Left lung (tissue), 10 donors: ENCODE measurements around the gene MACC1. TPM values are rescaled to one million over a fixed set of nuclear protein-coding genes. Genes with fewer than 3 reads are reported as not detected.

Source experiments
- ATAC-seq: fragments of 200-7000 bp; cut with Tn5 transposase; one replicate; pipeline ENCODE4 v1.9.1; 2020; ENCODE audit warnings: moderate library complexity
- DNase-seq, 4 donors: peaks; one replicate each; pipeline ENCODE4 v3.0.0-alpha.2; 2013 to 2020
- H3K27ac ChIP-seq, 2 donors: fragments of 200-600 bp; sonication (generic) in 1 of 2; one replicate each; pipeline versions ENCODE4 v1.5.0 to v1.8.0; 2020 to 2021
- H3K27me3 ChIP-seq, 2 donors: fragments of 200-600 bp; sonication (generic) in 1 of 2; one replicate each; pipeline versions ENCODE4 v1.5.0 to v1.8.0; 2020 to 2021
- H3K36me3 ChIP-seq, 2 donors: fragments of 200-600 bp; sonication (generic) in 1 of 2; one replicate each; pipeline versions ENCODE4 v1.5.0 to v1.8.0; 2020 to 2021
- H3K4me1 ChIP-seq, 2 donors: fragments of 200-600 bp; one replicate each; pipeline ENCODE4 v1.8.0; 2021
- H3K4me3 ChIP-seq, 2 donors: fragments of 200-600 bp; sonication (generic) in 1 of 2; one replicate each; pipeline versions ENCODE4 v1.5.0 to v1.8.0; 2020 to 2021; ENCODE audit warnings: mild to moderate bottlenecking in 1 of 2
- H3K9me3 ChIP-seq, 2 donors: fragments of 200-600 bp; sonication (generic) in 1 of 2; one replicate each; pipeline versions ENCODE4 v1.5.0 to v1.8.0; 2020 to 2021
- CTCF ChIP-seq, 2 donors: fragments of 200-600 bp; sonication (generic) in 1 of 2; IDR thresholded peaks; one replicate each; pipeline versions ENCODE4 v1.5.0 to v1.8.0; 2021; ENCODE audit warnings: antibody characterized with exemption in 2 of 2
- intact Hi-C, 2 donors: fragments of 100-400 bp; cut with DNase I; formaldehyde crosslinking; loops; one replicate each; pipeline versions ENCODE4 v1.11.2 to v1.14.2; 2022
- polyA plus RNA-seq, 6 donors: library from polyadenylated mRNA; unstranded; fragments of 120-200 nt; gene quantifications; one replicate each; pipeline ENCODE4 v1.2.1, GENCODE V29; 2013; ENCODE audit not compliant: insufficient read length in 6 of 6
- total RNA-seq, 2 donors: library from RNA; stranded (reverse); fragmentation: NEBNext Ultra II Directional; extraction: Animal tissue kit (Norgen Biotek cat#: 25700); gene quantifications; one replicate each; pipeline ENCODE4 v1.2.1, GENCODE V29; 2021
- donor health status: DM: no; HTN: yes; CAD: no.
- donor health status: DM: no; HTN: no; CAD: no.

Gene MACC1
- total and polyA plus RNA-seq, 8 donors, result 8.5 to 36.2 (median 12.2) TPM

- Histone ChIP-seq H3K36me3 (no peaks in the 10 kb centered on the region), H3K27ac (no peak overlapping the region), H3K4me1 (no peaks in the 10 kb centered on the region), H3K9me3 (no peaks in the 10 kb centered on the region), H3K27me3 (no peaks in the 10 kb centered on the region), H3K4me3 (no peak overlapping the region)
- intact Hi-C loops, result no loop called here
- DNase-seq (no peak), ATAC-seq (no peak)
- TF ChIP-seq CTCF (IDR thresholded peaks at IDR 0.05), result no peak
Observed at GRCh38 chr7:20170633-20171032, 46.6 kb downstream of the MACC1 start.

GRCh38 chr7:20165146-20165510, 52.1 kb downstream of the MACC1 start:
- Histone ChIP-seq H3K27ac (peak overlapping the region in 1 of 2 donors; percentile 58), H3K36me3 (no peaks in the 10 kb centered on the region), H3K4me3 (no peak overlapping the region), H3K27me3 (no peaks in the 10 kb centered on the region), H3K4me1 (peaks cover 0 to 7% of the 10 kb centered on the region in 2 donors), H3K9me3 (no peaks in the 10 kb centered on the region)
- DNase-seq (no peak), ATAC-seq (no peak)
- TF ChIP-seq CTCF (IDR thresholded peaks at IDR 0.05), result no peak
- intact Hi-C loops, result no loop called here

GRCh38 chr7:20164425-20165145, 52.6 kb downstream of the MACC1 start:
- no peak for TF ChIP-seq CTCF (IDR thresholded peaks at IDR 0.05)
- DNase-seq (no peak), ATAC-seq (no peak)
- intact Hi-C loops, result no loop called here
- Histone ChIP-seq H3K27ac (peak overlapping the region in 1 of 2 donors; percentile 58), H3K27me3 (no peaks in the 10 kb centered on the region), H3K4me3 (no peak overlapping the region), H3K4me1 (peaks cover 0 to 7% of the 10 kb centered on the region in 2 donors), H3K36me3 (no peaks in the 10 kb centered on the region), H3K9me3 (no peaks in the 10 kb centered on the region)

GRCh38 chr7:20162665-20163064, 54.5 kb downstream of the MACC1 start:
- no peak overlapping the region for H3K4me3 ChIP-seq
- H3K9me3 ChIP-seq, result no peaks in the 10 kb centered on the region
- DNase-seq (no peak), ATAC-seq (no peak)
- no peaks in the 10 kb centered on the region for H3K36me3 ChIP-seq
- no peaks in the 10 kb centered on the region for H3K27me3 ChIP-seq
- no peak for TF ChIP-seq CTCF (IDR thresholded peaks at IDR 0.05)
- H3K4me1 ChIP-seq, result peaks cover 0 to 12% of the 10 kb centered on the region in 2 donors
- intact Hi-C loops, result no loop called here
- H3K27ac ChIP-seq, result no peak overlapping the region

GRCh38 chr7:20159226-20159747, 57.9 kb downstream of the MACC1 start:
- intact Hi-C loops, result no loop called here
- no peak overlapping the region for H3K27ac ChIP-seq
- H3K9me3 ChIP-seq, result no peaks in the 10 kb centered on the region
- H3K36me3 ChIP-seq, result no peaks in the 10 kb centered on the region
- TF ChIP-seq CTCF (IDR thresholded peaks at IDR 0.05), result no peak
- DNase-seq, result no peak
- H3K4me3 ChIP-seq, result no peak overlapping the region
- no peaks in the 10 kb centered on the region for H3K27me3 ChIP-seq
- no peak for ATAC-seq
- peaks cover 0 to 12% of the 10 kb centered on the region in 2 donors for H3K4me1 ChIP-seq
